HG03045 (cell line): Measurements from ENCODE around the gene PRSS56.

ENCODE experiments used
- ATAC-seq: cut with Tn5 transposase; IDR thresholded peaks from one replicate; pipeline ENCODE4 v1.9.1; 2021; ENCODE audit warnings: mild to moderate bottlenecking, moderate library complexity; ENCODE audit not compliant: unreplicated experiment

PRSS56 gene

GRCh38 chr2:232519581-232520438 is at the start of gene PRSS56:
Gene PRSS56, plus strand, starts transcription at chr2:232520388. Its CDS starts 211 bp downstream, at chr2:232520599.
- ATAC-seq: no peak

GRCh38 chr2:232473467-232473890 is 46.7 kb upstream of the PRSS56 start:
- no peak for ATAC-seq

- no peak for ATAC-seq
These were observed 44.1 kb upstream of the PRSS56 start for GRCh38 chr2:232476045-232476444.

GRCh38 chr2:232476791-232477190 is 43.4 kb upstream of the PRSS56 start:
- ATAC-seq: no peak

GRCh38 chr2:232477751-232478510 is 42.3 kb upstream of the PRSS56 start:
- ATAC-seq: no peak

- ATAC-seq: no peak
These were observed 41.4 kb upstream of the PRSS56 start for GRCh38 chr2:232478571-232479340.

GRCh38 chr2:232479341-232480200 is 40.6 kb upstream of the PRSS56 start:
- no peak for ATAC-seq

GRCh38 chr2:232480201-232481190 is 39.7 kb upstream of the PRSS56 start:
- ATAC-seq: no peak

- no peak for ATAC-seq
These were observed 38.7 kb upstream of the PRSS56 start for GRCh38 chr2:232481322-232482140.

GRCh38 chr2:232482301-232483238 is 37.6 kb upstream of the PRSS56 start:
- ATAC-seq: no peak

GRCh38 chr2:232483311-232483922 is 36.8 kb upstream of the PRSS56 start:
- no peak for ATAC-seq

- no peak for ATAC-seq
These were observed 36.1 kb upstream of the PRSS56 start for GRCh38 chr2:232483923-232484627.

GRCh38 chr2:232484628-232485347 is 35.4 kb upstream of the PRSS56 start:
- no peak for ATAC-seq

- no peak for ATAC-seq
These were observed 34.8 kb upstream of the PRSS56 start for GRCh38 chr2:232485348-232485756.

- no peak for ATAC-seq
These were observed 34.2 kb upstream of the PRSS56 start for GRCh38 chr2:232485757-232486557.
